Natural killer cell (primary cell): ENCODE data around the gene SMIM12. TPM values are rescaled to one million over a fixed set of nuclear protein-coding genes. Genes with fewer than 3 reads are reported as not detected.

ENCODE experiments used
- ATAC-seq, 3 donors: fragments of 150-1000 bp in 2 of 3; fragments of 200-7000 bp in 1 of 3; cut with Tn5 transposase; 1 replicate in 1 of 3; 2 replicates in 2 of 3; pipeline ENCODE4 v1.10.0; 2021; ENCODE audit warnings: mild to moderate bottlenecking in 2 of 3, moderate library complexity in 2 of 3
- DNase-seq, 2 donors: peaks; one replicate each; pipeline versions ENCODE4 v3.0.0 to v3.0.0-alpha.2; 2013 to 2021; ENCODE audit warnings: mixed read lengths in 1 of 2
- H3K27ac ChIP-seq: one replicate; pipeline ENCODE4 v1.5.1; 2013; ENCODE audit warnings: mild to moderate bottlenecking, low read length
- H3K27me3 ChIP-seq: one replicate; pipeline ENCODE4 v1.6.1; 2013; ENCODE audit warnings: low read length; ENCODE audit not compliant: control insufficient read depth, insufficient read depth
- H3K36me3 ChIP-seq: one replicate; pipeline ENCODE4 v1.6.1; 2013; ENCODE audit warnings: low read length; ENCODE audit not compliant: control insufficient read depth, insufficient read depth
- H3K4me1 ChIP-seq: one replicate; pipeline ENCODE4 v1.6.1; 2013; ENCODE audit warnings: low read length; ENCODE audit not compliant: control insufficient read depth, insufficient read depth
- H3K4me3 ChIP-seq: one replicate; pipeline ENCODE4 v1.5.1; 2013; ENCODE audit warnings: low read length
- H3K9me3 ChIP-seq: one replicate; pipeline ENCODE4 v1.6.1; 2013; ENCODE audit warnings: low read length; ENCODE audit not compliant: control insufficient read depth, insufficient read depth
- H3K27ac Mint-ChIP-seq, 2 donors: one replicate each; pipeline ENCODE4 v1.8.0; 2022; ENCODE audit warnings: mild to moderate bottlenecking in 2 of 2, mixed read lengths in 2 of 2, moderate library complexity in 1 of 2
- H3K27me3 Mint-ChIP-seq, 2 donors: one replicate each; pipeline ENCODE4 v1.8.0; 2022; ENCODE audit warnings: low read depth in 2 of 2, mixed read lengths in 2 of 2
- H3K36me3 Mint-ChIP-seq: one replicate; pipeline ENCODE4 v1.8.0; 2022; ENCODE audit warnings: mixed read lengths
- H3K4me1 Mint-ChIP-seq, 2 donors: one replicate each; pipeline ENCODE4 v1.8.0; 2022; ENCODE audit warnings: mixed read lengths in 2 of 2
- H3K4me3 Mint-ChIP-seq: one replicate; pipeline ENCODE4 v1.8.0; 2022; ENCODE audit warnings: mild to moderate bottlenecking, moderate library complexity, mixed read lengths
- H3K9me3 Mint-ChIP-seq, 2 donors: one replicate each; pipeline ENCODE4 v1.8.0; 2022; ENCODE audit warnings: mixed read lengths in 2 of 2
- CTCF ChIP-seq: fragments of 200-600 bp; IDR thresholded peaks from one replicate; pipeline ENCODE4 v1.8.0; 2022; ENCODE audit warnings: antibody characterized with exemption
- WGBS: methylation state at CpG from one replicate; pipeline ENCODE4 v1.1.7; 2013; ENCODE audit warnings: missing lambda C conversion rate; ENCODE audit not compliant: insufficient coverage; 5-methylcytosine and 5-hydroxymethylcytosine counted together
- intact Hi-C: fragments of 100-400 bp; cut with micrococcal nuclease; formaldehyde crosslinking; loops from one replicate; pipeline ENCODE4 v1.14.2; 2022
- total RNA-seq, 4 donors: library from RNA; stranded (reverse); fragments of 120-200 nt in 1 of 4; gene quantifications; one replicate each; pipeline versions ENCODE4 v1.2.3 to v1.2.4, GENCODE V29; 2013 to 2022

SMIM12 gene
- total RNA-seq, 3 donors from 2014 or later (not counting 1 experiment from before 2014, with no cell fraction given) = 33.4 to 44.5 (median 36.5) TPM

- Mint-ChIP-seq H3K9me3 (no peaks in the 10 kb centered on the region), H3K4me3 (peak overlapping the region; percentile 82), H3K27ac (peak overlapping the region; percentile 57 to 73), H3K4me1 (peaks cover 22 to 32% of the 10 kb centered on the region in 2 donors), H3K36me3 (no peaks in the 10 kb centered on the region), H3K27me3 (peaks cover 20 to 25% of the 10 kb centered on the region in 2 donors)
- TF ChIP-seq CTCF = no peak
- Histone ChIP-seq H3K9me3 (no peaks in the 10 kb centered on the region), H3K4me3 (no peak overlapping the region), H3K4me1 (peaks cover 35% of the 10 kb centered on the region), H3K27ac (no peak overlapping the region), H3K27me3 (peaks cover 2% of the 10 kb centered on the region), H3K36me3 (no peaks in the 10 kb centered on the region)
- WGBS = 95% methylated on average over 44 of the region's 44 CpGs
- DNase-seq = no peak
- no peak for ATAC-seq
- intact Hi-C loops = loop anchor here (10.0 kb wide), 1 partner anchor 326 kb away; the partner anchor contains the start of gene SFPQ
Measured at GRCh38 chr1:34868230-34869049, 8.9 kb upstream of the SMIM12 start.

- peaks cover 12 to 15% of the 10 kb centered on the region in 2 donors for H3K27me3 Mint-ChIP-seq
- no peaks in the 10 kb centered on the region for H3K9me3 Mint-ChIP-seq
- H3K4me3 Mint-ChIP-seq = peak overlapping the region; percentile 82
- Histone ChIP-seq H3K36me3 (no peaks in the 10 kb centered on the region), H3K4me1 (peaks cover 44% of the 10 kb centered on the region), H3K27me3 (no peaks in the 10 kb centered on the region), H3K9me3 (no peaks in the 10 kb centered on the region), H3K4me3 (no peak overlapping the region), H3K27ac (no peak overlapping the region)
- H3K27ac Mint-ChIP-seq = peak overlapping the region; percentile 57 to 73
- DNase-seq (peak in 1 of 2 donors; percentile 15), ATAC-seq (no peak)
- intact Hi-C loops = loop anchor here (2.0 to 10.0 kb wide), 2 partner anchors 15 to 327 kb away; partner anchors contain the start of gene SFPQ
- peaks cover 32 to 41% of the 10 kb centered on the region in 2 donors for H3K4me1 Mint-ChIP-seq
- WGBS = 50% methylated on average over 6 of the region's 6 CpGs
- no peak for TF ChIP-seq CTCF
- H3K36me3 Mint-ChIP-seq = no peaks in the 10 kb centered on the region
Measured at GRCh38 chr1:34867415-34867814, 7.9 kb upstream of the SMIM12 start.

- Histone ChIP-seq H3K4me3 (peak overlapping the region; percentile 76), H3K27ac (peak overlapping the region; percentile 86), H3K36me3 (no peaks in the 10 kb centered on the region), H3K4me1 (peaks cover 44% of the 10 kb centered on the region), H3K9me3 (no peaks in the 10 kb centered on the region), H3K27me3 (no peaks in the 10 kb centered on the region)
- Mint-ChIP-seq H3K4me1 (peaks cover 34 to 41% of the 10 kb centered on the region in 2 donors), H3K9me3 (no peaks in the 10 kb centered on the region), H3K27ac (peak overlapping the region; percentile 59 to 73), H3K36me3 (no peaks in the 10 kb centered on the region), H3K27me3 (peaks cover 7 to 8% of the 10 kb centered on the region in 2 donors), H3K4me3 (peak overlapping the region; percentile 85)
- DNase-seq (no peak), ATAC-seq (no peak)
- intact Hi-C loops = loop anchor here (1.0 to 10.0 kb wide), 3 partner anchors 14 to 328 kb away; partner anchors contain the start of gene SFPQ
- 30% methylated on average over 9 of the region's 9 CpGs for WGBS
- TF ChIP-seq CTCF = no peak
Measured at GRCh38 chr1:34866762-34867109, 7.2 kb upstream of the SMIM12 start.
